Endothelial cell (in vitro differentiated cells): ENCODE data around the gene ZBTB20. TPM values are rescaled to one million over a fixed set of nuclear protein-coding genes. Genes with fewer than 3 reads are reported as not detected.

ENCODE experiments used
- DNase-seq: peaks from one replicate; pipeline ENCODE4 v3.0.0; 2021; ENCODE audit warnings: low spot score
- H3K27ac Mint-ChIP-seq: one replicate; pipeline ENCODE4 v1.8.0; 2021; ENCODE audit warnings: mixed read lengths, inconsistent platforms; ENCODE audit not compliant: unreplicated experiment
- H3K27me3 Mint-ChIP-seq: one replicate; pipeline ENCODE4 v1.8.0; 2021; ENCODE audit warnings: mild to moderate bottlenecking, moderate library complexity, mixed read lengths, inconsistent platforms; ENCODE audit not compliant: unreplicated experiment
- H3K36me3 Mint-ChIP-seq: one replicate; pipeline ENCODE4 v1.8.0; 2021; ENCODE audit warnings: mild to moderate bottlenecking, low read depth, mixed read lengths, inconsistent platforms; ENCODE audit not compliant: unreplicated experiment
- H3K4me1 Mint-ChIP-seq: one replicate; pipeline ENCODE4 v1.8.0; 2021; ENCODE audit warnings: mild to moderate bottlenecking, mixed read lengths, inconsistent platforms; ENCODE audit not compliant: unreplicated experiment
- H3K4me3 Mint-ChIP-seq: one replicate; pipeline ENCODE4 v1.8.0; 2021; ENCODE audit warnings: mild to moderate bottlenecking, mixed read lengths, inconsistent platforms; ENCODE audit not compliant: unreplicated experiment
- H3K9me3 Mint-ChIP-seq: one replicate; pipeline ENCODE4 v1.8.0; 2021; ENCODE audit warnings: mixed read lengths, inconsistent platforms; ENCODE audit not compliant: unreplicated experiment
- CTCF ChIP-seq: fragments of 200-600 bp; sonication (generic); IDR thresholded peaks from one replicate; pipeline ENCODE4 v1.5.0; 2021; ENCODE audit warnings: antibody characterized with exemption; ENCODE audit not compliant: unreplicated experiment
- total RNA-seq: library from RNA; stranded (reverse); fragmentation: NEBNext Ultra II Directional; extraction: Animal tissue kit (Norgen Biotek cat#: 25700); gene quantifications from one replicate; pipeline ENCODE4 v1.2.1, GENCODE V29; 2021; ENCODE audit not compliant: unreplicated experiment

Gene ZBTB20
- total RNA-seq, 1 donor from 2014 or later, result 4.2 TPM

GRCh38 chr3:114794894-114795630, 352.0 kb downstream of the ZBTB20 start:
- H3K9me3 Mint-ChIP-seq, result no peaks in the 10 kb centered on the region
- H3K36me3 Mint-ChIP-seq, result no peaks in the 10 kb centered on the region
- no peak for TF ChIP-seq CTCF
- no peak for DNase-seq
- H3K4me1 Mint-ChIP-seq, result no peaks in the 10 kb centered on the region
- no peak overlapping the region for H3K4me3 Mint-ChIP-seq
- no peak overlapping the region for H3K27ac Mint-ChIP-seq
- no peaks in the 10 kb centered on the region for H3K27me3 Mint-ChIP-seq

- no peak overlapping the region for H3K4me3 Mint-ChIP-seq
- H3K9me3 Mint-ChIP-seq, result no peaks in the 10 kb centered on the region
- no peaks in the 10 kb centered on the region for H3K4me1 Mint-ChIP-seq
- H3K27me3 Mint-ChIP-seq, result no peaks in the 10 kb centered on the region
- TF ChIP-seq CTCF, result no peak
- no peak overlapping the region for H3K27ac Mint-ChIP-seq
- no peaks in the 10 kb centered on the region for H3K36me3 Mint-ChIP-seq
- no peak for DNase-seq
Measured at GRCh38 chr3:114792159-114792918, 354.7 kb downstream of the ZBTB20 start.

- H3K9me3 Mint-ChIP-seq, result no peaks in the 10 kb centered on the region
- no peak for DNase-seq
- H3K4me3 Mint-ChIP-seq, result no peak overlapping the region
- no peak overlapping the region for H3K27ac Mint-ChIP-seq
- no peaks in the 10 kb centered on the region for H3K27me3 Mint-ChIP-seq
- no peaks in the 10 kb centered on the region for H3K36me3 Mint-ChIP-seq
- no peaks in the 10 kb centered on the region for H3K4me1 Mint-ChIP-seq
- no peak for TF ChIP-seq CTCF
Measured at GRCh38 chr3:114790752-114791151, 356.3 kb downstream of the ZBTB20 start.

GRCh38 chr3:114789803-114790202, 357.3 kb downstream of the ZBTB20 start:
- H3K27ac Mint-ChIP-seq, result no peak overlapping the region
- DNase-seq, result no peak
- no peaks in the 10 kb centered on the region for H3K36me3 Mint-ChIP-seq
- H3K4me3 Mint-ChIP-seq, result no peak overlapping the region
- TF ChIP-seq CTCF, result no peak
- H3K27me3 Mint-ChIP-seq, result no peaks in the 10 kb centered on the region
- no peaks in the 10 kb centered on the region for H3K4me1 Mint-ChIP-seq
- no peaks in the 10 kb centered on the region for H3K9me3 Mint-ChIP-seq

- no peaks in the 10 kb centered on the region for H3K27me3 Mint-ChIP-seq
- H3K36me3 Mint-ChIP-seq, result peaks cover 4% of the 10 kb centered on the region
- no peak for TF ChIP-seq CTCF
- no peak overlapping the region for H3K27ac Mint-ChIP-seq
- H3K4me3 Mint-ChIP-seq, result no peak overlapping the region
- no peak for DNase-seq
- H3K4me1 Mint-ChIP-seq, result peaks cover 3% of the 10 kb centered on the region
- H3K9me3 Mint-ChIP-seq, result no peaks in the 10 kb centered on the region
Measured at GRCh38 chr3:114775395-114775794, 371.7 kb downstream of the ZBTB20 start.
